ENCODE results near the gene SERPINB1. TPM values are rescaled to one million over a fixed set of nuclear protein-coding genes. Genes with fewer than 3 reads are reported as not detected.

The SERPINB1 gene
- 112 and 152 TPM in 2 replicates for total RNA-seq

GRCh38 chr6:2841264-2842138, at the start of gene SERPINB1:
Gene SERPINB1, minus strand, starts transcription at chr6:2841863. Its CDS starts 1,277 bp downstream, at chr6:2840586.

Other genes with a start within 250 kb of the SERPINB1 start
- 0.21 and 0.24 TPM in 2 replicates for gene MYLK4, start 90.9 kb downstream of the SERPINB1 start, total RNA-seq
- gene WRNIP1, start 76.5 kb downstream of the SERPINB1 start, total RNA-seq, result 83.3 and 109 TPM in 2 replicates
- gene SERPINB9, start 61.4 kb upstream of the SERPINB1 start, total RNA-seq, result 1.5 and 8.9 TPM in 2 replicates
- gene SERPINB6, start 129.7 kb upstream of the SERPINB1 start, total RNA-seq, result 50.5 and 64.8 TPM in 2 replicates
- 17.5 and 22.7 TPM in 2 replicates for gene NQO2, start 158.0 kb upstream of the SERPINB1 start, total RNA-seq
- gene RIPK1, start 226.6 kb upstream of the SERPINB1 start, total RNA-seq, result 11.7 and 18.1 TPM in 2 replicates